H1 (cell line): ENCODE measurements around the gene CYP1A1. TPM values are rescaled to one million over a fixed set of nuclear protein-coding genes. Genes with fewer than 3 reads are reported as not detected.

Source experiments
- ATF3 ChIP-seq: IDR thresholded peaks from 2 replicates; pipeline ENCODE4 v1.6.1; 2011; ENCODE audit warnings: low read depth, mild to moderate bottlenecking, low read length; ENCODE audit not compliant: insufficient read depth
- CHD7 ChIP-seq: fragments of 300-600 bp; sonication (generic); IDR thresholded peaks from 2 replicates; pipeline ENCODE4 v1.7.1; 2012; ENCODE audit warnings: low read length, moderate library complexity, mild to moderate bottlenecking, inconsistent platforms; ENCODE audit not compliant: insufficient replicate concordance
- E2F6 ChIP-seq: IDR thresholded peaks from 2 replicates; pipeline ENCODE4 v1.6.1; 2012; ENCODE audit warnings: inconsistent platforms
- GABPA ChIP-seq: IDR thresholded peaks from 2 replicates; pipeline ENCODE4 v1.6.1; 2011; ENCODE audit warnings: mild to moderate bottlenecking, low read length, moderate library complexity, borderline replicate concordance; ENCODE audit not compliant: insufficient read depth
- KDM5A ChIP-seq: fragments of 200-600 bp; IDR thresholded peaks from 2 replicates; pipeline ENCODE4 v1.7.1; 2012; ENCODE audit warnings: mild to moderate bottlenecking, low read length, inconsistent platforms, mixed read lengths
- POLR2AphosphoS5 ChIP-seq: IDR thresholded peaks from 2 replicates; pipeline ENCODE4 v1.6.1; 2011; ENCODE audit warnings: low read depth, low read length
- RBBP5 ChIP-seq: IDR thresholded peaks from 2 replicates; pipeline ENCODE4 v1.7.1; 2012; ENCODE audit warnings: low read depth, mild to moderate bottlenecking, inconsistent platforms, low read length, moderate library complexity, borderline replicate concordance
- SP1 ChIP-seq: IDR thresholded peaks from 2 replicates; pipeline ENCODE4 v1.6.1; 2011; ENCODE audit warnings: low read depth, low read length
- SP4 ChIP-seq: IDR thresholded peaks from 2 replicates; pipeline ENCODE4 v1.6.1; 2012; ENCODE audit warnings: low read length, inconsistent platforms
- TBP ChIP-seq: IDR thresholded peaks from 2 replicates; pipeline ENCODE4 v1.6.1; 2011; ENCODE audit warnings: low read depth, low read length, improper control_type of control experiment
- TCF12 ChIP-seq: IDR thresholded peaks from 2 replicates; pipeline ENCODE4 v1.6.1; 2011; ENCODE audit warnings: low read depth, mild to moderate bottlenecking, low read length
- polyA plus RNA-seq, 7 experiments: library from polyadenylated mRNA; depleted of rRNA in 3 of 7; stranded (reverse) in 5 of 7; unstranded in 2 of 7; fragments of >200 nt in 5 of 7; fragments of 200-250 nt in 2 of 7; gene quantifications; 1 replicate in 5 of 7; 2 replicates in 1 of 7; 4 replicates in 1 of 7; pipeline versions ENCODE4 v1.2.1 to v1.2.3, GENCODE V29; 2011 to 2013; ENCODE audit warnings: missing spikeins in 2 of 7, mixed read lengths in 2 of 7
- total RNA-seq: library from RNA; stranded (reverse); fragmentation: NEBNext Ultra II Directional; extraction: Animal tissue kit (Norgen Biotek cat#: 25700); gene quantifications from 2 replicates; pipeline ENCODE4 v1.2.1, GENCODE V29; 2021

CYP1A1 gene
- total and polyA plus RNA-seq, 2 of the 8 experiments (the other 6 are each of a cell fraction or from before 2014, with no cell fraction given), result 0.32 to 0.35 TPM

- no peak for TF ChIP-seq CHD7
- no peak for TF ChIP-seq E2F6
- TF ChIP-seq GABPA, result no peak
- TF ChIP-seq ATF3, result no peak
- TF ChIP-seq TCF12, result no peak
- no peak for TF ChIP-seq KDM5A
- TF ChIP-seq TBP, result no peak
- no peak for TF ChIP-seq POLR2AphosphoS5
- TF ChIP-seq SP1, result no peak
- TF ChIP-seq SP4, result no peak
- no peak for TF ChIP-seq RBBP5
Measured at GRCh38 chr15:74750751-74751150, 25.4 kb upstream of the CYP1A1 start (continued).
